HG03175 (cell line): ENCODE data around the gene CALCR.

Experiments
- ATAC-seq: cut with Tn5 transposase; IDR thresholded peaks from one replicate; pipeline ENCODE4 v1.9.1; 2021; ENCODE audit warnings: mild to moderate bottlenecking, moderate library complexity; ENCODE audit not compliant: unreplicated experiment

CALCR gene

DNA sequence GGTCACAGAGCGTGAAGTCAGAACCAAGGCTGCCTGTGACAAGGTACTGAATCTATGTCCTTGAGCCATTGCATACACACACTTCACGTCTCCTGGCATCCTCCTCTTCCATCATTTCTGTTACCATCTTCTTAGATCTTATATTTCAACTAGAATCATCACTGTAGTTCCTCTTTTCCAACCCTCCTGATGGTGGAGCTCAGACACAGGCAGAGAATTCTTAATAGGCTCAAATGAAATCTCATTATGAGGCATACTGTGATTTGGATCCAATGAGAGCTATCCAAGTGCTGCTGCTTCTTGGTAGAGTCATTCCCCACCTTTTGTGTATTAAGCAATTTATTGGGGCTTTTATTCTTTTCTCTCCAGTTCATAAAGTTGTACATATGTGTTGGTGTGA lies 113.2 kb downstream of the CALCR start:
- no peak for ATAC-seq

- no peak for ATAC-seq
These were observed 121.3 kb downstream of the CALCR start for GRCh38 chr7:93453262-93453661.

DNA sequence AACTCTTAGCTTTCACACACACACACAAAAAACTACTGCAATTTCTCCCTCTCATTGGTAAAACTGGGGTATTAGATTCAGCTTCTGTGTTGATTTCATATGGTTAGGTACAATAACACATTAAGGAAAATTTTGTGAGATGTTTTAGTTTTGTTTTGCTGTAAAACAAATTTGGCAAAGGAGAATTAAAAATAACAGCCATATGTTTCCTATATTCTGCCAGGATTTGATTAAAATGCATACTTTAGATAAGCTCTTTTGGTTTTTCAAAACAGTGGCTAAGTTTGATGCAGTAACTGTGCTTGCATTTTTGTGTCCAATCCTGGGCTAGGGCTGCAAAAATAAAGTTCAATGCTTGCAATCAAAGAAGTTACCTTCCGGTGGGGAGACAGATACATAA lies 126.3 kb downstream of the CALCR start:
- no peak for ATAC-seq

- no peak for ATAC-seq
These were observed 127.0 kb downstream of the CALCR start for GRCh38 chr7:93447509-93447908.

- ATAC-seq, result peak; percentile 80
These were observed 131.9 kb downstream of the CALCR start for GRCh38 chr7:93442478-93443224.

DNA sequence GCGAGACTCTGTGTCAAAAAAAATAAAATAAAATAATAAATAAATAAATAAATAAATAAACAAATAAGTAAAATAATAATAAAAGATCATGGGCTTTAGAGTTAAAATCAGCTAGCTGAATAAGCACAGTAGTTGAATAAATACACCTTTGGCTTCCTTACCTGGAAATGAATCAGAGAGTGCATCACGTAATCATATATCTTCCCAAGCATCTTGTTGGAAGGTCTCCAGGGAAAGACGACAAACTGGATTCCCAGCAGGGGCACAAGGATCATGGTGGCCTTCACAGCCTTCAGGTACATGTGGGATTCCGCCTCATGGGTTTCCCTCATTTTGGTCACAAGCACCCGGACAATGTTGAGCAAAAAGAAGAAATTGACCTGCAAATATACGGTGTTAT lies 138.7 kb downstream of the CALCR start:
- no peak for ATAC-seq

- ATAC-seq, result no peak
These were observed 142.4 kb downstream of the CALCR start for GRCh38 chr7:93432130-93432529.

DNA sequence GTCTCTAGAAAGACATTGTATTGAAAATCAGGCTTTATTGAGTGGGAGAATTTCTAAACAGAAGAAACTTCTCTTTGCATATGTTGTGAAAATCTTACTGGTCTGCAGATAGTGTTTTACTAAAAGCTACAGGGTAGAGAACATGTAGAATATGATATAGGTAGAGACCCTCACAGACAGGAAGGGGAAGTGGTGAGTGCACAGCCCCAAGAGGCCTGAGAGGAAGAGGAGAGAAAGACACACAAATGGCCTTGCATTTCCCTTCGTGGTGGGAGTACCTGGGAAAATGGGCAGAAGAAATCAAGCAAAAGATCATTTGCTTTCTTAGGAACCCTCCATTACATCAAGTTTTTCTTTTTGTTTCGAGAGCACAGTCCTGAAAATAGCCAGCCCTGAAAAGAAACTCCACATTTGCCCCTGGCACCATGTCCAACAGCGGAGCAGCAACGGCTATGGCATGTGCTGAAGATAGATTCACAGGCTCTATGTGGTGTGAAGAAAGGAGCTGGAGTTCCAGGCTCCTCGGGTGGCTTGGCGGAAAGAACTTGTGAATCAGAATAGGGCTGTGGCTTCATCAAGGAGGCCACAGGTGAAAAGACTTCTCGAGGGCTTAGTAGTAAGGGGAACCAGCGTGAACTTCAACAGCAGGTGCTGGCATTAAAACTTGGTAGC lies 143.5 kb downstream of the CALCR start:
- no peak for ATAC-seq

GRCh38 chr7:93429563-93429962 lies 145.0 kb downstream of the CALCR start:
- no peak for ATAC-seq

DNA sequence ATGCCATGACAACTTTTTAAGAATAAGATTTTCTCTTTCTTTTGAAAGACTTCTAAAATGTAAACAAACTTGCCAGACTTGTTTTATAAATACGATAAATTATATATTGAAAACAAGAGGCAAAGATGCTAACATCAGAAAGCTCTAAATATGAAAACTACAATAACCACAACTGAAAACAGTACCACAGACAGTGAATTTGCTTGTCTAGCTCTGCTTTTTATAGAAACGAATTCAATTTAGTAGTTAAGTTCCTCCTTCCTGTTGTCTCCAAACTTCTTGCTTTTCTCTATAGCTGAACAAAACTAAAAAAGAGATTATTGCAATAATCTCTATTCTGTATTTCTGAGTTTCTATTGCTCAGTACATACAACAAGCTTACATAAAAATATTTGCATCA lies 147.4 kb downstream of the CALCR start:
- ATAC-seq, result no peak

GRCh38 chr7:93426155-93426696 lies 148.3 kb downstream of the CALCR start:
- no peak for ATAC-seq

GRCh38 chr7:93414574-93414973 lies 159.9 kb downstream of the CALCR start:
- no peak for ATAC-seq

DNA sequence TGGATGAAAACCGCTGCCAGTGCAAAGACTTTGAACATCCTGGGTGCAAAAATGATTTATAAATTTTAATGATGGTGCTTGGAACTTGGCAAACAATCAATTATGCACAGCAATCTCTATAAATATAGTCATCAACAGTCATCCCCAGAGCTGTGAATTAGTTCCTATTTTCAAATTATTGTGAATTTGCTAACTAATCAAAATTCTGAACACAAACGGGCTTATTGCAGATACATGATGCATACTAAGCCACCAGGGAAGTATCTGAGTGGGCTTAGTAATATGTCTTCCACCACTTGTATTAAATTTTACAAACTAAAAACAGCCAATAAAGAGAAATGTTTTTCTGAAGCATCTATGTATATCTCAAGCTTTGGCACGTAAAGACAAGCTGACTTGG lies 165.2 kb downstream of the CALCR start:
- ATAC-seq, result no peak

DNA sequence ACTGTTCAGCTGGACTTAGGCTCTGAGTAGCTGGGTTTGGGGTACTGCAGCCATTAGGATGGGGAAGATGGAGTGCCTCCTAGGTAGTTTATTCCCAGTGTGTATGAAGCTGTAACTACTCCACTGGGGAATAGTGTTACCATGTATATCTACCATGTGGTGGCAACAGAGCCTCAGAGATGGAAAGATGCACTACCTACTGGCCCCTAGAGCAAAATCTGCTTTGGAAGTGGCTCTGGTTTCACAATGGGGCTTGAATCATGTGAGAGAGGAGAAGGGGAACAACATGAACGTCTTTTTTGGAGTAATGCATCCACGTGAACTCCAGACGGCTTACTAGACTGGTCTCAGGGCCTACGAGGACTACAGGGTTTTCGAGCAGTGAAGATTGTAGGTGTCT lies 167.3 kb downstream of the CALCR start:
- no peak for ATAC-seq

- no peak for ATAC-seq
These were observed 171.6 kb downstream of the CALCR start for GRCh38 chr7:93402944-93403343.

- ATAC-seq, result no peak
These were observed 174.9 kb downstream of the CALCR start for GRCh38 chr7:93399642-93400041.

- no peak for ATAC-seq
These were observed 181.5 kb downstream of the CALCR start for GRCh38 chr7:93392984-93393383.

- ATAC-seq, result no peak
These were observed 183.9 kb downstream of the CALCR start for GRCh38 chr7:93390660-93391059.

- no peak for ATAC-seq
These were observed 192.2 kb downstream of the CALCR start for GRCh38 chr7:93382362-93382761.

GRCh38 chr7:93378131-93378760 lies 196.3 kb downstream of the CALCR start:
- ATAC-seq, result no peak

GRCh38 chr7:93375603-93376002 lies 198.9 kb downstream of the CALCR start:
- no peak for ATAC-seq
